H9 (cell line): ENCODE data around the gene PTPRJ. TPM values are rescaled to one million over a fixed set of nuclear protein-coding genes. Genes with fewer than 3 reads are reported as not detected.
A peak's percentile ranks its signal among the peaks of the same experiment; 100 is the strongest.

Experiments used
- DNase-seq: peaks from one replicate; pipeline ENCODE4 v3.0.0-alpha.2; 2017
- H2AFZ ChIP-seq: one replicate; pipeline ENCODE4 v1.6.1; 2013; ENCODE audit warnings: mild to moderate bottlenecking, low read length, control low read depth, moderate library complexity
- H2AK5ac ChIP-seq: 2 replicates; pipeline ENCODE4 v1.6.1; 2013; ENCODE audit warnings: low read length, control low read depth, mixed read lengths; ENCODE audit not compliant: insufficient read length
- H2BK120ac ChIP-seq: one replicate; pipeline ENCODE4 v1.6.1; 2013; ENCODE audit warnings: low read depth, mild to moderate bottlenecking, low read length, control low read depth, inconsistent platforms; ENCODE audit not compliant: poor library complexity, severe bottlenecking
- H2BK12ac ChIP-seq: 2 replicates; pipeline ENCODE4 v1.6.1; 2013; ENCODE audit warnings: low read length, control low read depth, mixed read lengths, low read depth; ENCODE audit not compliant: insufficient read length
- H2BK15ac ChIP-seq: 2 replicates; pipeline ENCODE4 v1.6.1; 2013; ENCODE audit warnings: low read depth, low read length, control low read depth
- H2BK20ac ChIP-seq: one replicate; pipeline ENCODE4 v1.6.1; 2013; ENCODE audit warnings: low read depth, mild to moderate bottlenecking, low read length, control low read depth, inconsistent platforms; ENCODE audit not compliant: poor library complexity, severe bottlenecking
- H2BK5ac ChIP-seq: 2 replicates; pipeline ENCODE4 v1.6.1; 2013; ENCODE audit warnings: low read length, control low read depth, mixed read lengths; ENCODE audit not compliant: insufficient read length
- H3K14ac ChIP-seq: 2 replicates; pipeline ENCODE4 v1.6.1; 2013; ENCODE audit warnings: low read length, control low read depth; ENCODE audit not compliant: insufficient read depth
- H3K18ac ChIP-seq: 2 replicates; pipeline ENCODE4 v1.6.1; 2013; ENCODE audit warnings: low read depth, mild to moderate bottlenecking, mixed read lengths, low read length, control low read depth; ENCODE audit not compliant: insufficient read length
- H3K23ac ChIP-seq: 2 replicates; pipeline ENCODE4 v1.6.1; 2013; ENCODE audit warnings: low read length, control low read depth, mixed read lengths, low read depth; ENCODE audit not compliant: insufficient read length
- H3K23me2 ChIP-seq: 2 replicates; pipeline ENCODE4 v1.6.1; 2013; ENCODE audit warnings: low read depth, mild to moderate bottlenecking, mixed read lengths, low read length, control low read depth; ENCODE audit not compliant: insufficient read length, poor library complexity, severe bottlenecking
- H3K27ac ChIP-seq: 2 replicates; pipeline ENCODE4 v1.5.1; 2013; ENCODE audit warnings: low read length, control low read depth, mixed read lengths, low read depth; ENCODE audit not compliant: insufficient read length
- H3K27me3 ChIP-seq: 2 replicates; pipeline ENCODE4 v1.6.1; 2013; ENCODE audit warnings: low read length, control low read depth, inconsistent platforms; ENCODE audit not compliant: insufficient read depth
- H3K4ac ChIP-seq: 2 replicates; pipeline ENCODE4 v1.6.1; 2013; ENCODE audit warnings: low read depth, mild to moderate bottlenecking, control low read depth, inconsistent platforms, low read length, moderate library complexity
- H3K4me1 ChIP-seq: 2 replicates; pipeline ENCODE4 v1.6.1; 2013; ENCODE audit warnings: low read length, control low read depth, inconsistent platforms; ENCODE audit not compliant: insufficient read depth
- H3K4me2 ChIP-seq: 2 replicates; pipeline ENCODE4 v1.6.1; 2013; ENCODE audit warnings: low read length, control low read depth, mixed read lengths; ENCODE audit not compliant: insufficient read length, insufficient read depth
- H3K56ac ChIP-seq: 2 replicates; pipeline ENCODE4 v1.6.1; 2013; ENCODE audit warnings: low read depth, mild to moderate bottlenecking, mixed read lengths, low read length, control low read depth; ENCODE audit not compliant: insufficient read length
- H3K79me1 ChIP-seq: 2 replicates; pipeline ENCODE4 v1.6.1; 2013; ENCODE audit warnings: low read depth, mild to moderate bottlenecking, moderate library complexity, low read length, control low read depth, inconsistent platforms; ENCODE audit not compliant: insufficient read depth, poor library complexity, severe bottlenecking
- H3K79me2 ChIP-seq: 2 replicates; pipeline ENCODE4 v1.6.1; 2013; ENCODE audit warnings: low read length, control low read depth, inconsistent platforms; ENCODE audit not compliant: insufficient read depth
- H3K9ac ChIP-seq: 2 replicates; pipeline ENCODE4 v1.6.1; 2013; ENCODE audit warnings: low read length, control low read depth, mixed read lengths; ENCODE audit not compliant: insufficient read length; ENCODE audit errors: extremely low read depth
- H3K9me3 ChIP-seq: one replicate; pipeline ENCODE4 v1.6.1; 2013; ENCODE audit warnings: low read depth, low read length, inconsistent platforms; ENCODE audit not compliant: control insufficient read depth
- H3T11ph ChIP-seq: one replicate; pipeline ENCODE4 v1.6.1; 2013; ENCODE audit warnings: mild to moderate bottlenecking, low read length, control low read depth, inconsistent platforms
- H4K20me1 ChIP-seq: one replicate; pipeline ENCODE4 v1.6.1; 2013; ENCODE audit not compliant: control insufficient read depth, insufficient read length, insufficient read depth
- H4K5ac ChIP-seq: 2 replicates; pipeline ENCODE4 v1.6.1; 2013; ENCODE audit warnings: low read depth, mild to moderate bottlenecking, mixed read lengths, low read length, control low read depth; ENCODE audit not compliant: insufficient read length
- H4K8ac ChIP-seq: replicated peaks from 2 replicates; pipeline ENCODE4 v1.6.1; 2013; ENCODE audit warnings: low read length, control low read depth, mixed read lengths, low read depth; ENCODE audit not compliant: insufficient read length
- H4K91ac ChIP-seq: 2 replicates; pipeline ENCODE4 v1.6.1; 2013; ENCODE audit warnings: low read depth, mild to moderate bottlenecking, moderate library complexity, mixed read lengths, low read length, control low read depth; ENCODE audit not compliant: insufficient read length
- H3K27ac Mint-ChIP-seq, 3 experiments: 2 replicates in 2 of 3; 3 replicates in 1 of 3; pipeline ENCODE4 v1.8.0; 2020 to 2021; ENCODE audit warnings: mixed read lengths in 3 of 3, mild to moderate bottlenecking in 1 of 3, moderate library complexity in 1 of 3
- H3K27me3 Mint-ChIP-seq: 2 replicates; pipeline ENCODE4 v1.8.0; 2021; ENCODE audit warnings: low read depth, mild to moderate bottlenecking, moderate library complexity, mixed read lengths
- H3K36me3 Mint-ChIP-seq, 3 experiments: 2 replicates in 2 of 3; 3 replicates in 1 of 3; pipeline ENCODE4 v1.8.0; 2020 to 2021; ENCODE audit warnings: low read depth in 3 of 3, mixed read lengths in 3 of 3; ENCODE audit not compliant: insufficient read depth in 1 of 3
- H3K4me1 Mint-ChIP-seq, 2 experiments: 2 replicates each; pipeline ENCODE4 v1.8.0; 2020; ENCODE audit warnings: mixed read lengths in 2 of 2
- H3K4me3 Mint-ChIP-seq, 2 experiments: 2 replicates in 1 of 2; 3 replicates in 1 of 2; pipeline ENCODE4 v1.8.0; 2020 to 2021; ENCODE audit warnings: mild to moderate bottlenecking in 2 of 2, mixed read lengths in 2 of 2, moderate library complexity in 1 of 2
- H3K9me3 Mint-ChIP-seq, 2 experiments: 2 replicates in 1 of 2; 3 replicates in 1 of 2; pipeline ENCODE4 v1.8.0; 2020; ENCODE audit warnings: mild to moderate bottlenecking in 2 of 2, mixed read lengths in 2 of 2, moderate library complexity in 1 of 2
- WGBS: extraction: QIAGEN DNeasy Blood & Tissue Kit; methylation state at CpG from one replicate; pipeline ENCODE4 v1.1.7; 2013; ENCODE audit warnings: missing lambda C conversion rate, low lambda C conversion rate, mixed read lengths; ENCODE audit not compliant: insufficient read length; ENCODE audit errors: extremely low coverage; 5-methylcytosine and 5-hydroxymethylcytosine counted together
- total RNA-seq: library from RNA; stranded (reverse); gene quantifications from 2 replicates; pipeline ENCODE4 v1.2.1, GENCODE V29; 2021
- TF ChIP-seq, protein P1 (sequence below): fragments of 200-600 bp; sonication (generic); conservative IDR thresholded peaks from 3 replicates; pipeline ENCODE4 v1.8.0; 2021; ENCODE audit warnings: antibody characterized with exemption, mild to moderate bottlenecking

The PTPRJ gene
- total RNA-seq, 1 experiment from 2014 or later, result 10.6 TPM

DNA sequence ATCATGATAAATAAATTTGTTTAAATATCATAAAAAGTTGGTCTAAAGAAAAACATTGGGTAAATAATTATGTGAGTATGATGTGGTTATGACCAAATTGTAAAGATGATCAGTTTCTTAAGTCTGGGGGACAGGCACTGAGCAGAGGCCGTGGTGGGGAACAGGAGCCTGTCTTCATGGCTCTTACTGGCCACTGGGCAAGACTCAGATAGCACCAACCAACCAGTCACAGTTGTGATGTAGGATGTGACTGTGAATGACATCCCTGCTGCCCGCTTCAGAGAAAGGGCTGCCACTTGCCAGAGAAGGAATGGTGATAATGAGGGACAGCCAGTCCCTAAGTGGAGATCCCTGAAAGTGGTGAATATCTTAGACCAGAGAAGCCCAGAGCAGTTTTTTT lies 7.0 kb downstream of the PTPRJ start:
- no peak overlapping the region for H3K9ac ChIP-seq

More for the DNA sequence above, 7.0 kb downstream of the PTPRJ start:
- Histone ChIP-seq H3K56ac (no peak overlapping the region), H3K23me2 (no peaks in the 10 kb centered on the region), H2AK5ac (no peak overlapping the region), H3K4me1 (no peaks in the 10 kb centered on the region; the same call in 1 of the 2 replicates), H3K4me2 (no peak overlapping the region), H3K18ac (no peak overlapping the region), H2BK20ac (no peak overlapping the region), H3K79me1 (no peaks in the 10 kb centered on the region), H4K8ac (no peak overlapping the region), H2BK5ac (no peak overlapping the region), H2AFZ (no peak overlapping the region), H3K27ac (no peak overlapping the region), H4K5ac (no peak overlapping the region), H2BK120ac (no peak overlapping the region), H3K9me3 (no peaks in the 10 kb centered on the region), H3T11ph (no peak overlapping the region), H4K20me1 (no peaks in the 10 kb centered on the region), H2BK15ac (no peak overlapping the region), H2BK12ac (no peak overlapping the region), H4K91ac (no peak overlapping the region), H3K79me2 (no peaks in the 10 kb centered on the region; the same call in 1 of the 2 replicates), H3K4ac (no peak overlapping the region), H3K27me3 (no peaks in the 10 kb centered on the region), H3K14ac (no peak overlapping the region; the same call in 1 of the 2 replicates), H3K23ac (no peak overlapping the region)
- no peaks in the 10 kb centered on the region for H3K9me3 Mint-ChIP-seq
- DNase-seq, result no peak
- peaks cover 0 to 3% (median 2%) of the 10 kb centered on the region in 3 experiments; a peak in 2 of 7 replicates for H3K36me3 Mint-ChIP-seq
- no peaks in the 10 kb centered on the region for H3K27me3 Mint-ChIP-seq
- H3K4me1 Mint-ChIP-seq, result peaks cover 16 to 33% of the 10 kb centered on the region in 2 experiments
- WGBS, result no CpG with 5 or more reads among the region's 2 CpGs
- TF ChIP-seq, protein P1, sequence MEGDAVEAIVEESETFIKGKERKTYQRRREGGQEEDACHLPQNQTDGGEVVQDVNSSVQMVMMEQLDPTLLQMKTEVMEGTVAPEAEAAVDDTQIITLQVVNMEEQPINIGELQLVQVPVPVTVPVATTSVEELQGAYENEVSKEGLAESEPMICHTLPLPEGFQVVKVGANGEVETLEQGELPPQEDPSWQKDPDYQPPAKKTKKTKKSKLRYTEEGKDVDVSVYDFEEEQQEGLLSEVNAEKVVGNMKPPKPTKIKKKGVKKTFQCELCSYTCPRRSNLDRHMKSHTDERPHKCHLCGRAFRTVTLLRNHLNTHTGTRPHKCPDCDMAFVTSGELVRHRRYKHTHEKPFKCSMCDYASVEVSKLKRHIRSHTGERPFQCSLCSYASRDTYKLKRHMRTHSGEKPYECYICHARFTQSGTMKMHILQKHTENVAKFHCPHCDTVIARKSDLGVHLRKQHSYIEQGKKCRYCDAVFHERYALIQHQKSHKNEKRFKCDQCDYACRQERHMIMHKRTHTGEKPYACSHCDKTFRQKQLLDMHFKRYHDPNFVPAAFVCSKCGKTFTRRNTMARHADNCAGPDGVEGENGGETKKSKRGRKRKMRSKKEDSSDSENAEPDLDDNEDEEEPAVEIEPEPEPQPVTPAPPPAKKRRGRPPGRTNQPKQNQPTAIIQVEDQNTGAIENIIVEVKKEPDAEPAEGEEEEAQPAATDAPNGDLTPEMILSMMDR, result no peak
- H3K27ac Mint-ChIP-seq, result 0 out of 7 replicates have a peak overlapping the region, but pooled peaks of 1 of the 3 experiments have one; percentile 23
- no peak overlapping the region for H3K4me3 Mint-ChIP-seq
